K562 (cell line): ENCODE data around the gene TSPAN14. TPM values are rescaled to one million over a fixed set of nuclear protein-coding genes. Genes with fewer than 3 reads are reported as not detected.

Experiments
- ATF4 ChIP-seq: fragments of 450-650 bp; formaldehyde crosslinking; IDR thresholded peaks from 2 replicates; pipeline ENCODE4 v1.4.0; 2022; ENCODE audit warnings: mild to moderate bottlenecking, moderate library complexity
- CBFB ChIP-seq: sonication (generic); formaldehyde crosslinking; IDR thresholded peaks from 2 replicates; pipeline ENCODE4 v1.4.0; 2020; ENCODE audit warnings: mild to moderate bottlenecking, missing genetic modification reagents
- CCAR2 ChIP-seq: fragments of 200-400 bp; formaldehyde crosslinking; IDR thresholded peaks from 2 replicates; pipeline ENCODE4 v1.6.1; 2017; ENCODE audit warnings: mild to moderate bottlenecking, low read depth, low read length
- CEBPB ChIP-seq: fragments of 450-650 bp; IDR thresholded peaks from 2 replicates; pipeline ENCODE4 v1.6.1; 2016; ENCODE audit warnings: missing genetic modification characterization, missing compliant biosample characterization
- CREM ChIP-seq: IDR thresholded peaks from 2 replicates; pipeline ENCODE4 v1.6.1; 2014; ENCODE audit warnings: antibody characterized with exemption, low read depth
- CUX1 ChIP-seq: fragments of 200-800 bp; sonication (Bioruptor generic); IDR thresholded peaks from 2 replicates; pipeline ENCODE4 v1.6.1; 2016; ENCODE audit warnings: missing genetic modification characterization, missing compliant biosample characterization
- DIDO1 ChIP-seq: fragments of 450-650 bp; IDR thresholded peaks from 2 replicates; pipeline ENCODE4 v1.6.1; 2016; ENCODE audit warnings: low read depth, missing biosample characterization, missing genetic modification characterization
- ETS1 ChIP-seq: conservative IDR thresholded peaks from 2 replicates; pipeline ENCODE4 v1.6.1; 2011; ENCODE audit warnings: low read depth, mild to moderate bottlenecking, low read length; ENCODE audit not compliant: control insufficient read depth
- GTF2B ChIP-seq: IDR thresholded peaks from 2 replicates; pipeline ENCODE4 v1.6.1; 2011; ENCODE audit not compliant: insufficient read length; ENCODE audit errors: extremely low read depth
- HES1 ChIP-seq: fragments of 450-650 bp; IDR thresholded peaks from 2 replicates; pipeline ENCODE4 v1.6.1; 2016; ENCODE audit warnings: low read depth, mild to moderate bottlenecking, moderate library complexity
- KAT2B ChIP-seq: IDR thresholded peaks from one replicate; pipeline ENCODE4 v1.6.1; 2012; ENCODE audit warnings: low read depth, mild to moderate bottlenecking, control low read depth, inconsistent platforms, low read length, moderate library complexity
- NCOR1 ChIP-seq: fragments of 450-650 bp; IDR thresholded peaks from 2 replicates; pipeline ENCODE4 v1.6.1; 2016; ENCODE audit warnings: mild to moderate bottlenecking, moderate library complexity
- NFRKB ChIP-seq: fragments of 450-650 bp; IDR thresholded peaks from 2 replicates; pipeline ENCODE4 v1.6.1; 2016; ENCODE audit warnings: low read depth
- RAD21 ChIP-seq, 2 experiments: fragments of 250-450 bp in 1 of 2; fragments of 450-650 bp in 1 of 2; sonication (Bioruptor Pico) in 1 of 2; formaldehyde crosslinking in 1 of 2; IDR thresholded peaks in 1 of 2; conservative IDR thresholded peaks in 1 of 2; 2 replicates each; pipeline versions ENCODE4 v1.4.0 to v1.8.0; 2020 to 2022; ENCODE audit warnings: mild to moderate bottlenecking in 2 of 2, moderate library complexity in 1 of 2
- TAF1 ChIP-seq: IDR thresholded peaks from 2 replicates; pipeline ENCODE4 v1.6.1; 2011; ENCODE audit warnings: mild to moderate bottlenecking, low read length, moderate library complexity; ENCODE audit not compliant: insufficient read depth, control insufficient read depth, severe bottlenecking; ENCODE audit errors: extremely low read depth
- U2AF2 ChIP-seq: fragments of 200-400 bp; formaldehyde crosslinking; optimal IDR thresholded peaks from 2 replicates; pipeline ENCODE3; 2017; ENCODE audit warnings: low read depth, mild to moderate bottlenecking, low read length
- ZNF121 ChIP-seq: sonication (generic); formaldehyde crosslinking; conservative IDR thresholded peaks from 2 replicates; pipeline ENCODE4 v1.8.0; 2022; ENCODE audit warnings: missing genetic modification reagents
- polyA plus RNA-seq, 8 experiments: library from polyadenylated mRNA; depleted of rRNA in 4 of 8; stranded (reverse) in 5 of 8; unstranded in 3 of 8; fragments of >200 nt; fragmentation: Nextera tagmentation in 2 of 8; fragmentation: Illumina TruSeq in 1 of 8; extraction: Ambion mirVana in 2 of 8; extraction: Trizol in 1 of 8; gene quantifications; 2 replicates each; pipeline versions ENCODE4 v1.2.1 to v1.2.3, GENCODE V29; 2011 to 2014; ENCODE audit warnings: inconsistent platforms in 1 of 8, missing spikeins in 1 of 8
- total RNA-seq, 7 experiments: library from RNA; depleted of rRNA in 6 of 7; stranded (reverse); fragments of >200 nt in 6 of 7; fragmentation: Illumina TruSeq in 2 of 7; extraction: Trizol in 2 of 7; gene quantifications; 2 replicates each; pipeline versions ENCODE4 v1.2.1 to v1.2.3, GENCODE V29; 2011 to 2021; ENCODE audit warnings: low replicate concordance in 1 of 7

Gene TSPAN14
- total and polyA plus RNA-seq, 9 of the 15 experiments (the other 6 are each of a cell fraction or from before 2014, with no cell fraction given), result 5.8 to 92.9 (median 23.3) TPM

- TF ChIP-seq CUX1 (CRISPR knock-in tag), result no peak
- TF ChIP-seq NCOR1, result peak; percentile 96
- TF ChIP-seq RAD21 (CRISPR knock-in tag; conservative IDR thresholded peaks at IDR 0.05 in 1 of 2, IDR thresholded peaks at IDR 0.05 in 1 of 2), result peak in 1 of 2 experiments; percentile 45; a peak in 2 of 4 replicates
- TF ChIP-seq ETS1, result peak; percentile 33; the same call in 1 of the 2 replicates
- TF ChIP-seq HES1, result no peak
- no peak for TF ChIP-seq ATF4 (CRISPR knock-in tag)
- TF ChIP-seq ZNF121 (CRISPR knock-in tag), result no peak
- TF ChIP-seq NFRKB, result no peak
- TF ChIP-seq CEBPB (tag), result no peak
- peak; percentile 25; the same call in 1 of the 2 replicates for TF ChIP-seq CREM
- TF ChIP-seq KAT2B, result no peak
- no peak for TF ChIP-seq CBFB (CRISPR knock-in tag)
- TF ChIP-seq CCAR2, result no peak
- peak; percentile 46 for TF ChIP-seq TAF1
- no peak for TF ChIP-seq GTF2B
- TF ChIP-seq U2AF2, result no peak
- TF ChIP-seq DIDO1 (tag), result no peak
Measured at GRCh38 chr10:80504158-80504811, 50.2 kb downstream of the TSPAN14 start (continued).
